GM19239 (cell line): ENCODE measurements around the gene PLCB1.
"Not testable (repeated sequence)": the region's sequence is repeated elsewhere in the genome, so short reads cannot be mapped to it uniquely, and the experiment has no call there.

ENCODE experiments used
- DNase-seq: peaks from one replicate; pipeline ENCODE4 v3.0.0; 2011; ENCODE audit warnings: low spot score; ENCODE audit not compliant: insufficient read length
- FAIRE-seq: peaks from 2 replicates; lab custom pipeline; 2011; peaks lifted over from hg19 to GRCh38; lab: Jason Lieb, UNC

PLCB1 gene

DNA sequence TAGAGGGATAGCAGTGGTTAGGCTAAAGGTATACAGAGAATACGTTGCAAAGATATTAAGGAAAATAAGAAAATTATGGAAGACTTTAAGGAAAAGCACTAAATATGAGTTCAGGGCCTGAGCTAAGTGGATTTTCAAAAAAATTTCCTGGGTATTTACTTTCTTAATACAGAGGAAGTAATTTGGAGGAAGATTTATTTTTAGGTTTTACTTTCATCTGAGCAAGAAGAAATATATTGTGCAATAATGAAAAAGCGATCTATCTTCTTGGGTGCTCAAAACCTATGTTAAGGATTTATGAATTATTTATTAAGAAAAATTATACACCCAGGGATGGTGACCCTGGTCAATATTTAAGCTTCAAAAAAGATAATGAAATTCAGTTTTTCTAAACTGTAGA, 224.7 kb downstream of the PLCB1 start:
- DNase-seq = no peak

GRCh38 chr20:8357703-8358102, 225.6 kb downstream of the PLCB1 start:
- FAIRE-seq (no peak), DNase-seq (no peak)

More for the DNA sequence above, 224.7 kb downstream of the PLCB1 start:
- FAIRE-seq = no peak

DNA sequence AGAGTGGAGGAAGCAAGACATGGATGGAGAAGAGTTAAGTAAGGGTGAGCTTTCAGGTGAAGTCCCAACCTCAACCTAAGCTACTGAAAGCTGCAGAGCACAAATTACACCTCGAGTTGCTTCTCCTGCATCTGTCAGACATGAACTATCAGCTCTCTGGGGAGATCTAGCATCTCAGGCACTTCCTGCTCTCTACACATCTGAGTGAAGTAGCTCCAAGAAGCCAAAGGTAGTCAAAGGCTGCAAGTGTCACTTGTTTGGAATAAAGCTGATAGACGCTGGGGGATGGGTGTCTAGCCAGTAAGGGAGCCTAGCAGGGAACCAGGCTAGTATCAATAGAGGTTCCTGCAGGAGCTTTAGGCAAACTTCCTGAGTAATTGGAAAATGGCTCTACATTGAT, 228.0 kb downstream of the PLCB1 start:
- no peak for DNase-seq

DNA sequence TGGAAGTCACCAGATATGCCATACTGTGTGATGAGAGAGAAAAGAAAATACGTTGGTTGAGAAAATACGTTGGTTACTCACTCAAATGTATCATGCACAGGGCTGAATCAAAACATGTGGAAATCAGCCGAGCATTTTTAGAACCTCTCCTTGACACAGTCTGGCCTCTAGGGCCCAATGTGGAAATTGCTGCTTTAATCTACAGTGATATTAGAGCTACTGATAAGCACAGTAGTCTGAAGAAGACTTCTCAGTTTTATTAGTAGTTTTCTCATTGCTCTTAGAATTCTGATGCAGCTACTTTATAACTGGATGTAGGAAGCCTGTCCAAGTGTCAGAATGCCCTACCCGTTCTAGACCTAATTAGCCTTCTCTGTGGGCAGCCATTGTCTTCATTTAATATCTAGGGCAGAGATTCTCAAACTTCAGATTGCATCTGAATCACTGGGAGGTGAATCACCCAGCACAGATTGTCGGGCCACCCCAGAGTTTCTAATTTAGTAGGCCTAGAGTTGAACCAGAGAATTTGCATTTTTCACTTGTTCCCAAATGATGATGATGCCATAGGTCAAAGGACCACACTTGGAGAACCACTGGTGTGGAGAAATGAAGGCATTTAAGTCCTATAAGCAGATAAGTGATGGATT, 229.1 kb downstream of the PLCB1 start:
- DNase-seq (no peak), FAIRE-seq (no peak)

More for the DNA sequence above, 228.0 kb downstream of the PLCB1 start:
- FAIRE-seq = no peak

GRCh38 chr20:8361779-8362178, 229.7 kb downstream of the PLCB1 start:
- DNase-seq (no peak), FAIRE-seq (no peak)

GRCh38 chr20:8362457-8362856, 230.4 kb downstream of the PLCB1 start:
- FAIRE-seq (no peak), DNase-seq (no peak)

DNA sequence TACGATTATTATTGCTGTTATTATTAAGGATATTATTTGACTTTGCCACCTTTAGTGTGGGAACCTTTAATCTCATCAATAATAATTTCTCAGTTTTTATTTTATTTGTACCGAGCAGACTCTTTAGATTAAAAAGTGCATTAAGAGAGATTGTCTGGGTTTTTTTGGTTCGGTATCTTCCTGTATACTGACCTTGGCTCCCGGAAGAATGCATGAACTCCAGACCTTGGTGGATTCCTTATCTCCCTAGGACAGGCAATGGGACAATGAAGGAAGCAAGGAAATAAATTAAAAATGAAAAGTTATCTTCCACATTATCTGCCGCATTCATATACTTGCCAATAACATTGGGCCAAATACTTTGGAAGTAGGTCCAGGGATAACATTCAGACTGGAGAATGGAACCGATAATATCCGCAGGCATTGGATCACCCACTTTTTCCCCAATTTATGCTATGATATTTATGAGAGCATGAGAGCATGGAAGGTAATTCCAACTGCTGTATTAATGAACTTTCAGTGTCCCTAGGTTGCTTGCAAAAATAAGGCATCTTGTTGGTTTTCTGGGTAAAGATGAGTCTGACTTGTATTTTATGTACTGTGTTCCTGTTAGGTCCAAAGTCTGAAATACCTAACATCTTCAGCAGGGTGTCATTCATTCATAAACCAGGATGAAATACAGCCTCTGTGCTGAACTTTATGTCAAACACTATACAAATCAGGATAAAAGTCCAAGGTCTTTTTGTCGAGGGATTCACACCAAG, 232.1 kb downstream of the PLCB1 start:
- DNase-seq (no peak), FAIRE-seq (no peak)

GRCh38 chr20:8364734-8365078, 232.6 kb downstream of the PLCB1 start:
- FAIRE-seq = no peak
- no peak for DNase-seq

- DNase-seq (no peak), FAIRE-seq (no peak)
Observed at GRCh38 chr20:8365634-8366033, 233.6 kb downstream of the PLCB1 start.

DNA sequence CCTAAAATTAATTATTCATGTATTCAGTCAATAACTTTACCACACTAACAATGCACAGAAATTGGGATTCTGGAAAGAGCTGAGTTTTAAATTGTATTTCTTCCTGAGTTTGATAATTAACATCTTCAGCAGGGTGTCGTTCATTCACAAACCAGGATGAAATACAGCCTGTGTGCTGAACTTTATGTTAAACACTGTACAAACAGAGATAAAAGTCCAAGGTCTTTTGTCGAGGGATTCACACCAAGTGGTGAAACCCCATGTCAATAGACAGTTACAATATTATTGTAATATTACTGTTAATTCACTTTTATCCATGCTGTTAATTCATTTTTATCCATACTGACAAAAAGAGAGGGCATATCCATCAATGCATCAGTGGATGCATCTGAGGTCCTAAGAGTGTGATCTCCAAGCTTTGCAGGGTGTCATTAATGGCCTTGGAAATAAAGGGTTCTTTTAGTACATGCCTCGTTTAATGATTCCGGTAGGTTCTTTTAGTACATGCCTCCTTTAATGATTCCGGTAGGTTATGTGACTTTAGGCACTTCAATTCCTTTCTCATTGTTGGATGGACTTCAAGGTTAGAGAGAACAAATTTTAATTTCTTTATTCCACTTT, 234.3 kb downstream of the PLCB1 start:
- DNase-seq (no peak), FAIRE-seq (no peak)

DNA sequence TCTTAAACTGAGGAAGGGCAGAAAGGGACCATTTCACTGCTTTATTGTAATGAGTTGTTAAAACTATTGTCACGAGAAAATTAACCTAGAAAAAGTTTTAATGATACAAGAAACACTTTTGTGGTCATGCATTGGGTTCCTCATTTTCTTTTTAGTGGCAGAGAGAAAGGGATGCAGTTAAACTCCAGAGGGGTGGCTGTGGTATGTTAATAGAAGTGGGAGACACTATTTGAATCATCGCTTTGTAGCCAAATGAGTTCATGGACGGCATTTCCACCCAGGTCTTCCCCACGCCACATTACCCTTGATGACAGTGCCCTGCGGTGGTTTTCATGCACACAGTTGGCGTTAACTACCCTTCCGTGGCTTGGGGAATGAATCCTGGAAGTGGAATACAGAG, 235.6 kb downstream of the PLCB1 start:
- DNase-seq (no peak), FAIRE-seq (no peak)

GRCh38 chr20:8368670-8369069, 236.6 kb downstream of the PLCB1 start:
- FAIRE-seq = no peak

DNA sequence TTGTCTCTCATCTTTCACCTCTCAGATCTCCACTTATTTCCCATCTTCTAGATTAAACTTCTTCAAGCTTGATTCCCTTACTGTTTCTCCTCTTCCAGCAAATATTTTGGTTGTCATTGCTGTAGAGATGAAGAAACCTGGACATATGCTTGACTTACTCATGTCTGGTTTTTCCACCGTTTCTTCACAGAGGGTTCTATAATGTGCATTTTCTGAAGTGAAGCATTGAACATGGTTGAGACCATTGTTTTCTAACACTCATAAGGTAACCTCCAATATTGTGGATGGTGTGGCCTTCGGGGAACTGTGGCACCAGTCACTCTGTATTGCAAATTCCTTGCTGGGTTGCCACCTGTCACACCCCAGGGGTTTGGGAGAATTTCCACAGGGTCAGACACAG, 237.2 kb downstream of the PLCB1 start:
- FAIRE-seq (no peak), DNase-seq (no peak)

More at GRCh38 chr20:8368670-8369069, 236.6 kb downstream of the PLCB1 start:
- no peak for DNase-seq

- FAIRE-seq (no peak), DNase-seq (no peak)
Observed at GRCh38 chr20:8370774-8371173, 238.7 kb downstream of the PLCB1 start.

- DNase-seq (no peak), FAIRE-seq (no peak)
Observed at GRCh38 chr20:8372824-8373380, 240.8 kb downstream of the PLCB1 start.

GRCh38 chr20:8373579-8373978, 241.5 kb downstream of the PLCB1 start:
- DNase-seq (no peak), FAIRE-seq (no peak)

DNA sequence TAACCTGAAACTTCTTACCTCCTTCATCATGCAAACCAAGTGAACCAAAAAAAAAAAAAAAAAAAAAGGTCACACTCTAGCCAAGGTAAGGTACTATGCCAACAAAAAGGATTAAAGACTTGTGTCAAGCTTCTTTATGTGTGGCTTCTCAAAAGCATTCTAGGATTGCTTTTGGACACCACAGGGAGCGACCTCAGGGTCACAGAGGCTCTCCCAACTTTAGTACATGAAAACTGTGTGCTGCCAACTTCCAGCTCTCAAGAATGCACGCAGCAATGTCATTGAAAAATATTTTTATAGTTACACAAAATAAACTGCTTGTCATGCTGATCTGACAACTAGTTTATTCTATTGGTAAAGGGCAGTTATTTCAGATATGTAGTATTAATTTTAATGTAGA, 243.8 kb downstream of the PLCB1 start:
- DNase-seq (no peak), FAIRE-seq (no peak)

- DNase-seq (no peak), FAIRE-seq (no peak)
Observed at GRCh38 chr20:8376940-8377339, 244.9 kb downstream of the PLCB1 start.

- not testable (repeated sequence) for DNase-seq, FAIRE-seq
Observed at GRCh38 chr20:8379125-8379524, 247.1 kb downstream of the PLCB1 start.

DNA sequence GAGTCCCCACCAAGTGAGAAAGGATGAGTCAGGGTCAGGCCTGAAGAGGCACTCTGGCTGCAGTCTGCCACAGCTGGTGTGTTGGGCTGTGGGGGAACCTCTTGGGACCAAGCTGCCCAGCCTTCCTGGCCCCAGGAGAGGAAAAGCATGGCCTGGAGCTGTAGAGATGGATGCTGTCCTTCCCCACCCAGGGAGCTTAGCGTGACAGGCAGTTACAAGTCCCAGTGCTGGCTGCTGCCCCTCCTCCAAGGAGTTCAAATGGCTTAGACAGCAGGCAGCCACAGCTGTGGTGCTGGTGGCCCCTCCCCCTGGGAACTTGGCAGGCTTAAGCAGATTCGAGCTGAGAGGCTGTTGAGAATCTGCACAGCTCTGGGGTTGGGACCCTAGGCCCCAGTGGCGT, 253.2 kb downstream of the PLCB1 start:
- no peak for DNase-seq
- no peak for FAIRE-seq

- FAIRE-seq (no peak), DNase-seq (no peak)
Observed at GRCh38 chr20:8386991-8387390, 254.9 kb downstream of the PLCB1 start.
